B cell (primary cell): ENCODE measurements around the gene PIGZ.

Experiments used
- CTCF ChIP-seq: fragments of 200-600 bp; IDR thresholded peaks from one replicate; pipeline ENCODE4 v1.8.0; 2022; ENCODE audit warnings: antibody characterized with exemption, mild to moderate bottlenecking
- EZH2 ChIP-seq: IDR thresholded peaks from 2 replicates; pipeline ENCODE4 v1.6.1; 2012; ENCODE audit warnings: borderline replicate concordance, low read depth, mild to moderate bottlenecking, moderate library complexity, low read length; ENCODE audit not compliant: insufficient read depth, poor library complexity, severe bottlenecking

GRCh38 chr3:196997311-196997710 lies 28.7 kb upstream of the PIGZ start:
- TF ChIP-seq CTCF (no peak), EZH2 (no peak)
